Transverse colon (tissue), 3 donors: Measurements from ENCODE around the gene PPM1F.

ENCODE experiments used
- CTCF ChIP-seq, 5 experiments: fragments of 200-600 bp in 3 of 5; fragments of 450-650 bp in 2 of 5; sonication (generic) in 3 of 5; IDR thresholded peaks; 1 replicate in 2 of 5; 2 replicates in 3 of 5; pipeline ENCODE4 v1.5.1; 2016 to 2017; ENCODE audit warnings: antibody characterized with exemption in 5 of 5, inconsistent platforms in 3 of 5, mild to moderate bottlenecking in 2 of 5, moderate library complexity in 1 of 5
- POLR2A ChIP-seq: fragments of 450-650 bp; IDR thresholded peaks from one replicate; pipeline ENCODE4 v1.6.1; 2016; ENCODE audit warnings: antibody characterized with exemption, mild to moderate bottlenecking, moderate library complexity

DNA sequence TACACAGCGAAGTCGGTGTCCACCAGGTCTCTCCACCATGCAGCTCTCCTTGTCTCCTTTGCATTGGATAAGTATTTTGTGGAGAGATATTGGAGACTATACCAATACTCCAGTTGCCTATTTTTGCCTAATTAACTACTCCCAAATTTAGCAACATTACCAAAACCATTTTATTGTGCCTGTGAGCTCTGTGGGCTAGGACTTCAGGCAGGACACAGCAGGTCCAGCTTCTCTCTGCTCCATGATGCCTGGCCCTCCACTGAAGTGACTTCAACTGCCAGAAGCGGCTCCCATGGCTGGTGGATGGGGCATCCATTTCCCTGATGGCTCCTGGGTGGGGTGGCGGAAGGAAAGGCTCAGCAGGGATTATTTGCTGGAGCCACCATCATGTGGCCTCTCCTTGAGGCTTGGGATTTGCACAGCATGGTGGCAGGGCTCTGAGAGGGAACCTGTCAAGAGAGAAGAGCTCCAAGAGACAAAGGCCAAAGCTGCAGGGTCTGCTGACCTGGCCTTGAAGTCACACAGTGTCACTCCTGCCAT, 48.3 kb downstream of the PPM1F start:
- no peak for TF ChIP-seq POLR2A
- no peak for TF ChIP-seq CTCF (IDR thresholded peaks at IDR 0.05)
